ENCODE measurements around the gene SSBP3.

Gene SSBP3

GRCh38 chr1:54279457-54279856 lies 126.7 kb downstream of the SSBP3 start:
- no peak for DNase-seq

GRCh38 chr1:54278941-54279422 lies 127.2 kb downstream of the SSBP3 start:
- DNase-seq = no peak

DNA sequence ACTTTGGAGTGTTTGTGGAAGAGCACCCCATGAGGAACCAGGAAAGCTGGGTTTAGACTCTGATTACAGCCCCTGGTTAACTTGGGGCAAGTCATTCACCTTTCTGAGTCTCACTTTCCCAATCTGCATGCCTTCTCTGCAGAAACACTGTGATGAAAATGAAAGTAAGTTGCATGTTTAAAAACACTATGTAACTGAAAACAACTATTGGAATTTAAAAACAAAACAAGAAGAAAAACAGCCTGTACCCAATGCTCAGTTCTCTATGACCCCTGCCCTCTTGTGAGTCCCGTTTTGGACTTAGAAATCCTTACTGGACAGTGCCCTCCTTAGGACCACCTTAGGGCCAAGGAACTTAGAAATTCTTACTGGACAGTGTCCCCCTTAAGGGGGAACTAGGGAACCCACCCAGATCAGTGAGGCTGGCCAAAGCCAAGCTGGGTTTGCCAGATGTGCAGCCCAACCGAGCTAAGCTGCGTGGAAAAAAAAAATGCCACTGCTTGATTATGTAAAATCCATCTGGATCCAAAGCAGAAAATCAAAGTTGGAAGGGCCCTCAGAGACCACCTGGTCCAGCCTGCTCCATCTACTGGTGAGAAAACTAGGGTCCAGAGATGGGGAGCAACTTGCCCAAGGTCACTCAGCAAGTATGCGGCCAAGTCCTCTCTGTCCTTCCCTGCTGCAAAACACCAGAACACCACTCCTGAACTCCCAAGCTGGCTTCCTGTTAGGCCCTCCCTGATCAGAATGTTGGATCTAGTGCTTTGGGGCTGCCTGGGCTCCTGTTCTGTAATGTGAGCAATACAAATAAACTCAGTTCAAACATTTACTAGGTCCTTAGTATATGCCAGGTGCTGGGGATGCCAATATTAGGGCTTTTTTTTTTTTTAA lies 128.5 kb downstream of the SSBP3 start:
- no peak for DNase-seq

GRCh38 chr1:54276617-54277450 lies 129.4 kb downstream of the SSBP3 start:
- DNase-seq = no peak

DNA sequence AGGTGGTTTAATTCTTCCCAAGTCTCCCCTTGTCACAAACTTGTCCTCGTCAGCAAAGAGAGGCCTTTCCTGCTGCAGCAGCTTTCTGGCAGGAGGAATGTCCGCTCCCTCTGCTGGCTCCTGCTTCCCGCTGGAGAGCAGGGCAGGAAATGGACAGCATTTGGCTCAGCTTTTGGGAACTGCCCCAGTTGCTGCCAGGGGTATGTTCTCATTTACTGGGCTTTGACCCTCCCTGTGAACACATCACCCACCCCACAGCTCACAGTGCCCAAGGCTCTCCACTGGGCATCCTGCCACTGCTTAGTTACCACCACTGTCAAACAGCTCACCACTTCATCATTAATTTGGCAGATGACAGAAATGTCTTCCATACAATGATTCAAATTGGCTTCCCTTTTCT lies 130.8 kb downstream of the SSBP3 start:
- no peak for DNase-seq

DNA sequence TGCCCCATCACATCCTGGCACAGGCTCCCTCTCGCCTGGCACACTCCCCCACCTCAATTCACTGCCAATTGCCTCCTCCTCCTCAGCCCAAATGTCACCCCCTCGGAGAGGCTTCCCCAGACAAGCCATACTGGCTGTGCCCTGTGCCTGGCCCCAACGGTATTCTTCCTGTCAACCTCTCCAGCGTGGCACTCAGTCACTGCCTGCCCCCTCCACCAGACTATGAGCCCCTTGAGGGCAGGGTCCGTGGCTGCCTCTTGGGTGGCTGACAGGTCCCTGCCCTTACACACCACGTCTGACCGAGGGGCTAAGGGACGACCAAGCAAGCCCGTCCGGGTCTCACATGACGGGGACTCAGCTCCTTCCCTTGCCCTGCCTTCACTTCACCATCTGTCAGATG lies 131.3 kb downstream of the SSBP3 start:
- no peak for DNase-seq

GRCh38 chr1:54274448-54274847 lies 131.7 kb downstream of the SSBP3 start:
- no peak for DNase-seq

DNA sequence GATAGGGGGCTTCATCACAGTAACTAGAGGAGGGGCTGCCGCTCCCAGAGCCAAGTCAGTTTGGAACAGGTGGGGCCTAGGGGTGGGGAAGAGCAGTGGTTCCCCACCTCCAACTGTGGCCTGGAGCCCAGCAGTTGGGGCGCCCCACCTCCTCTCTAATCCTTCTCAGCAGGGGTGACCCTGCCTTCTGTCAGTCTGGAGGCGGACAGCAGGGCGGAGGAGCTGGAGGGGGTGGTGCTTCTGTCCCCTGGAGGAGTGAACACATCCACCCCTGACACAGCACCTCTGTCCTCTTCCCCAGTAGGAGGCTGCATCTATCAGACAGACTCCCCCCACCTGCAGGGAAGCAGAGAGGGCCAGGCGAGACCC lies 132.4 kb downstream of the SSBP3 start:
- no peak for DNase-seq

- peak; percentile 87 for DNase-seq
These were observed 133.0 kb downstream of the SSBP3 start for GRCh38 chr1:54273092-54273794.

GRCh38 chr1:54272772-54273091 lies 133.5 kb downstream of the SSBP3 start:
- DNase-seq = no peak

- DNase-seq = no peak
These were observed 134.1 kb downstream of the SSBP3 start for GRCh38 chr1:54272134-54272533.

DNA sequence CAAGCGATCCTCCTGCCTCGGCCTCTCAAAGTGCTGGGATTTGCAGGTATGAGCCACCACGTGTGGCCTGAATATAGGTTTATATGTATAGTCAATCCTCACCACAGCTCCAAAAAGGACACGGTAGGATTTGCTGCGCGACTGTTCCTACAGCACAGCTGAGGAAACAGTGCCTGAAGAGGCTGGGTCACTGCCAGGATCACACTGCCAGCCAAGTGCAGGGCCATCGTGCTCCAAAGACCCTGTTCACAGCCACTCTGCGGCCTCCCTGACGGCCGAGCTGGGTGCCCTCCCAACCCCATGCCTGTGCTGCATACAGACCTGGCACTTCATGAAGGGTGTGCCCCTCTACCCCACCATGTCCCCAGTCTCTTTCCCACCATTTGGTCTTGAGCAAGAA lies 134.9 kb downstream of the SSBP3 start:
- no peak for DNase-seq

- DNase-seq = no peak
These were observed 135.7 kb downstream of the SSBP3 start for GRCh38 chr1:54270543-54270942.

DNA sequence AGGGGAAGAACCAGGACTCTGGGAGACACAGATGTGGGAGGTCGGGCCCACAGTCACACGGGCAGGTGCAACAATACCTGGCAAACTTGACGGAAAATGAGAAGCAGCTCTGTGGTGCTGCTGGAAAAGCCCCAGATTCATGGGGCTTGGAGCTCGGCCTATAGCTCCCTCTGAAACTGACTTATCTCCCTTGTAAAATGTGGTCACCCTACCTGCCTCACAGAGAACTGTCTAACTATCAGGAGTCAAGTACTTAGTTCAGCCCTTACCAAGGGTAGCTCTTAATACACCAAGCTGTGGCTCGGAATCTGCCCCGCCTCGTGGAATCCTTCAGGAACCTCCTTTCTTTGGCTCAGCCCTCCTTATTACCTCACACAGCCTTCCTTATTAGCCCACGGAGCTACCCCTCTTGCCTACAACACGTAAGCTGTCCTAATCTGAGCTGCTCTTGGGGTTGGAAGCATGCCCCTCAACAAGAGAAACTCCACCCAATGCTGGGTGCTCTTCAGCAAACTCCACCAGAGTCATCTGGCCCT lies 137.4 kb downstream of the SSBP3 start:
- DNase-seq = no peak

GRCh38 chr1:54267815-54268761 lies 138.1 kb downstream of the SSBP3 start:
- DNase-seq = no peak

- DNase-seq = no peak
These were observed 139.3 kb downstream of the SSBP3 start for GRCh38 chr1:54266908-54267307.

- no peak for DNase-seq
These were observed 140.0 kb downstream of the SSBP3 start for GRCh38 chr1:54266195-54266594.

DNA sequence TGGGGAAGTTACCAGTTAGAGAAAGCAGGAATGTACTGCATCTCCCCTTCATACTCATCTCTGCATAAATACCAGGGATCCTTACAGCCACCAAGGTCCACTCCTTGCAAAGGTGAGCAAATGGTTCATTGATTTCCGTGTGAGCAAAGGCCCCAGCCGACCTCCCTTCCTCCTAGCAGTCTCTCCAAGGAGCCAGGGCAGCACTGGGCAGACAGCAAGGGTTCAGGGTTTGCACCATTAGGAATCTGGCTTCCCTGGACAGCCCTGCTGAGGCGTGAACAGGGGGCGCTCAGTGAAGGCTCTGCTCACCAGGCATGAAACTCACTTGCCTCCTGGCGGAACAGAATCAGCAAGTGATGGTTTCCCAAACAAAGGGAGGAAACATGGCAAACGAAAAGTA lies 140.5 kb downstream of the SSBP3 start:
- DNase-seq = no peak

- DNase-seq = no peak
These were observed 141.1 kb downstream of the SSBP3 start for GRCh38 chr1:54265126-54265525.

- no peak for DNase-seq
These were observed 142.5 kb downstream of the SSBP3 start for GRCh38 chr1:54263601-54264226.

GRCh38 chr1:54262244-54262643 lies 143.9 kb downstream of the SSBP3 start:
- DNase-seq = no peak

DNA sequence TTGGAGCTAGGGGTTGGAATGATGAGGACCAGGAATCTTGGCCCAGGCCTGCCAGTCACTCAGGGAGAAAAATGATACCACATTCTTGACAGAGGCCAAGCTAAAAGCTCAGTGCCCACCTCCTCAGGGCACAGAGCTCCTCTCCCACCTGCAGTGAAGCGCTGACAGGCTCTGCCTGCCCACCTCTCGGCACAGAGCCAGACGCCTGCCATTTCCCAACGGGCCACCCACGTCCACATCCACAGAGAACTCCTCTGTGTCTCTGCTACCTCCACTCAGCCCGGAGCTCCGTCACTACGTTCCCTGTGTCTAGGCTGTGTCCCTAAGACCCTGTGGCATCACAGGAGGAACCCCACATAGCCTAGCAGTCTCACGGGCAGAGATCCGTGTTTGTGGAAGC lies 145.4 kb downstream of the SSBP3 start:
- DNase-seq = no peak

Data from NCI-H510A treated with DMSO at 0.1 percent for 48 hours (cell line).